Keratinocyte (primary cell): ENCODE measurements around the gene ROR2.

Source experiments
- EZH2 ChIP-seq: IDR thresholded peaks from one replicate; pipeline ENCODE4 v1.6.1; 2012; ENCODE audit warnings: inconsistent platforms, mild to moderate bottlenecking, low read length, moderate library complexity
- TF ChIP-seq, protein P1 (sequence below), 3 experiments: IDR thresholded peaks in 1 of 3; conservative IDR thresholded peaks in 1 of 3; optimal IDR thresholded peaks in 1 of 3; 2 replicates in 2 of 3; 3 replicates in 1 of 3; pipeline versions ENCODE3 to v1.5.1; 2011; ENCODE audit warnings: low read length in 3 of 3, mild to moderate bottlenecking in 3 of 3, moderate library complexity in 2 of 3, control low read depth in 1 of 3, inconsistent platforms in 1 of 3; ENCODE audit not compliant: insufficient read depth in 2 of 3; ENCODE audit errors: extremely low read depth in 1 of 3

DNA sequence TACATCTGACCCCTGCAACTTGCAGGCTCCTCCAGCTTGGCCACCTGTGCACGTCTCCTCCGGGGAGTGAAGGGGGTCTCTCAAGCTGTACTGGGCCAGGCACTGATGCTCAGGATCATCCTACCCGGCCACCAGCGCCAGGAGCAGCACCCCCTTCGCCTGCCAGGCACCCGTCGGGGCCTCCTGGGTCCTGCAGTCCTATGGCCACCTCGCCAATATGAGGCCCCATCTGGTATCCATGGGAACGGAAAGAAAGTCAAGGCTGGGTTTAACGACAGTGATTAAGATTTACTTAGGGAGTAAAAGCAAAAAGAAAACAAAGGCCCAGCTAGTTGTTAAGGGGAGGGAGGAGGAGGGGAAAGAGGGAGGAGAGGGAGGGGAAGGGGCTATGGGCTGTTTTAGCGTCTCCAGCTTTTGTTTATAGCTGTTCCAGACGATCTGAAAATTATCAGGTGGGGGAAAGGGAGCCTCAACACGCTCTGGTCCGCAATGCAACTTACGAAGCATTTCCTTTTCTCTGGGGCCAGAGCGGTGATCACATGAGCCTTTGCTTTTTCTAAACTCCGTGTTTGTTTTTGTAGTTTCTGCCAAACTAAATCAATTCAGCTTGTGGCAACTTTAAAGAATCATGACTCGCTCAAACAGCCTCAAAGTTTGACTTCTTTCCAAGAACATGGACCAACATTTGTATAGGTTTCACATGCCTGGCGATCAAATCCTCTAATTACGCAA lies 132.4 kb downstream of the ROR2 start:
- TF ChIP-seq, protein P1, sequence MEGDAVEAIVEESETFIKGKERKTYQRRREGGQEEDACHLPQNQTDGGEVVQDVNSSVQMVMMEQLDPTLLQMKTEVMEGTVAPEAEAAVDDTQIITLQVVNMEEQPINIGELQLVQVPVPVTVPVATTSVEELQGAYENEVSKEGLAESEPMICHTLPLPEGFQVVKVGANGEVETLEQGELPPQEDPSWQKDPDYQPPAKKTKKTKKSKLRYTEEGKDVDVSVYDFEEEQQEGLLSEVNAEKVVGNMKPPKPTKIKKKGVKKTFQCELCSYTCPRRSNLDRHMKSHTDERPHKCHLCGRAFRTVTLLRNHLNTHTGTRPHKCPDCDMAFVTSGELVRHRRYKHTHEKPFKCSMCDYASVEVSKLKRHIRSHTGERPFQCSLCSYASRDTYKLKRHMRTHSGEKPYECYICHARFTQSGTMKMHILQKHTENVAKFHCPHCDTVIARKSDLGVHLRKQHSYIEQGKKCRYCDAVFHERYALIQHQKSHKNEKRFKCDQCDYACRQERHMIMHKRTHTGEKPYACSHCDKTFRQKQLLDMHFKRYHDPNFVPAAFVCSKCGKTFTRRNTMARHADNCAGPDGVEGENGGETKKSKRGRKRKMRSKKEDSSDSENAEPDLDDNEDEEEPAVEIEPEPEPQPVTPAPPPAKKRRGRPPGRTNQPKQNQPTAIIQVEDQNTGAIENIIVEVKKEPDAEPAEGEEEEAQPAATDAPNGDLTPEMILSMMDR (optimal IDR thresholded peaks at IDR 0.05 in 1 of 3, IDR thresholded peaks at IDR 0.05 in 1 of 3, conservative IDR thresholded peaks at IDR 0.05 in 1 of 3; ENCODE audit: extremely low read depth in 1 of 3, insufficient read depth in 2 of 3, low read length in 3 of 3): no peak
- TF ChIP-seq EZH2: no peak
